Keratinocyte (primary cell): ENCODE data around the gene ACOXL. TPM values are rescaled to one million over a fixed set of nuclear protein-coding genes. Genes with fewer than 3 reads are reported as not detected.

Experiments
- DNase-seq: peaks from one replicate; pipeline ENCODE4 v3.0.0-alpha.2; 2011; ENCODE audit warnings: low read depth, missing footprints, low spot score
- FAIRE-seq: peaks from 2 replicates; lab custom pipeline; 2011; peaks lifted over from hg19 to GRCh38; lab: Jason Lieb, UNC
- H2AFZ ChIP-seq: 2 replicates; pipeline ENCODE4 v1.6.0; 2012; ENCODE audit warnings: low read length, control low read depth, inconsistent platforms; ENCODE audit not compliant: control insufficient read depth
- H3K27ac ChIP-seq: 2 replicates; pipeline ENCODE4 v1.5.1; 2011; ENCODE audit warnings: low read length; ENCODE audit not compliant: control insufficient read depth, insufficient read depth
- H3K27me3 ChIP-seq: 3 replicates; pipeline ENCODE4 v1.6.0; 2011; ENCODE audit warnings: low read length; ENCODE audit not compliant: control insufficient read depth, insufficient read depth; ENCODE audit errors: extremely low read depth
- H3K36me3 ChIP-seq, 2 experiments: 2 replicates in 1 of 2; 3 replicates in 1 of 2; pipeline ENCODE4 v1.5.1; 2011; ENCODE audit warnings: low read length in 2 of 2, mild to moderate bottlenecking in 1 of 2; ENCODE audit not compliant: control insufficient read depth in 2 of 2, insufficient read depth in 2 of 2; ENCODE audit errors: extremely low read depth in 1 of 2
- H3K4me1 ChIP-seq: 3 replicates; pipeline ENCODE4 v1.5.1; 2011; ENCODE audit warnings: low read length; ENCODE audit not compliant: control insufficient read depth, insufficient read depth; ENCODE audit errors: extremely low read depth
- H3K4me2 ChIP-seq: 3 replicates; pipeline ENCODE4 v1.6.0; 2011; ENCODE audit warnings: low read depth, low read length; ENCODE audit not compliant: control insufficient read depth, insufficient read depth; ENCODE audit errors: extremely low read depth
- H3K4me3 ChIP-seq, 3 experiments: fragments of 200-600 bp in 1 of 3; sonication (generic) in 1 of 3; 2 replicates in 2 of 3; 3 replicates in 1 of 3; pipeline ENCODE4 v1.5.1; 2011 to 2016; ENCODE audit warnings: low read length in 3 of 3, mild to moderate bottlenecking in 3 of 3, control low read depth in 2 of 3, inconsistent platforms in 1 of 3, low read depth in 1 of 3, mixed read lengths in 1 of 3, mixed run types in 1 of 3, moderate library complexity in 1 of 3; ENCODE audit not compliant: control insufficient read depth in 2 of 3, insufficient read depth in 2 of 3; ENCODE audit errors: extremely low read depth in 1 of 3
- H3K79me2 ChIP-seq: 2 replicates; pipeline ENCODE4 v1.6.0; 2012; ENCODE audit warnings: low read length; ENCODE audit not compliant: control insufficient read depth, insufficient read depth
- H3K9ac ChIP-seq: 3 replicates; pipeline ENCODE4 v1.6.0; 2011; ENCODE audit warnings: low read length; ENCODE audit not compliant: control insufficient read depth, insufficient read depth; ENCODE audit errors: extremely low read depth
- H3K9me1 ChIP-seq: 3 replicates; pipeline ENCODE4 v1.6.0; 2011; ENCODE audit warnings: low read length; ENCODE audit not compliant: control insufficient read depth, insufficient read depth; ENCODE audit errors: extremely low read depth
- H3K9me3 ChIP-seq: 2 replicates; pipeline ENCODE4 v1.5.1; 2012; ENCODE audit warnings: low read depth, low read length; ENCODE audit not compliant: control insufficient read depth
- H4K20me1 ChIP-seq: 3 replicates; pipeline ENCODE4 v1.6.0; 2011; ENCODE audit warnings: low read length; ENCODE audit not compliant: control insufficient read depth, insufficient read depth; ENCODE audit errors: extremely low read depth
- CTCF ChIP-seq, 3 experiments: IDR thresholded peaks in 1 of 3; conservative IDR thresholded peaks in 1 of 3; optimal IDR thresholded peaks in 1 of 3; 2 replicates in 2 of 3; 3 replicates in 1 of 3; pipeline versions ENCODE3 to v1.5.1; 2011; ENCODE audit warnings: low read length in 3 of 3, mild to moderate bottlenecking in 3 of 3, moderate library complexity in 2 of 3, control low read depth in 1 of 3, inconsistent platforms in 1 of 3; ENCODE audit not compliant: insufficient read depth in 2 of 3; ENCODE audit errors: extremely low read depth in 1 of 3
- EZH2 ChIP-seq: IDR thresholded peaks from one replicate; pipeline ENCODE4 v1.6.1; 2012; ENCODE audit warnings: inconsistent platforms, mild to moderate bottlenecking, low read length, moderate library complexity
- dilution Hi-C: fragments of 300-500 bp; cut with MboI; formaldehyde crosslinking; loops from one replicate; pipeline ENCODE4 v1.7.0; 2020; ENCODE audit warnings: low sequenced_read_pairs; ENCODE audit not compliant: extremely low pct_ligation_motif_present
- polyA plus RNA-seq, 5 experiments: library from polyadenylated mRNA; depleted of rRNA in 3 of 5; stranded (reverse) in 3 of 5; stranded (forward) in 1 of 5; unstranded in 1 of 5; fragments of >200 nt; gene quantifications; 1 replicate in 1 of 5; 2 replicates in 3 of 5; 3 replicates in 1 of 5; pipeline versions ENCODE4 v1.2.1 to v1.2.3, GENCODE V29; 2011 to 2012; ENCODE audit warnings: missing spikeins in 2 of 5, low read depth in 1 of 5, low replicate concordance in 1 of 5

The ACOXL gene
- polyA plus RNA-seq, 1 donor (not counting 4 experiments of a cell fraction or from before 2014, with no cell fraction given) = 0.04 TPM

- Histone ChIP-seq H3K4me3 (no peak overlapping the region), H3K27me3 (peaks cover 16% of the 10 kb centered on the region), H2AFZ (no peak overlapping the region), H3K4me1 (no peaks in the 10 kb centered on the region), H4K20me1 (no peaks in the 10 kb centered on the region), H3K36me3 (no peaks in the 10 kb centered on the region), H3K9ac (no peak overlapping the region), H3K27ac (no peak overlapping the region), H3K9me1 (no peaks in the 10 kb centered on the region), H3K9me3 (no peaks in the 10 kb centered on the region), H3K4me2 (no peak overlapping the region), H3K79me2 (no peaks in the 10 kb centered on the region)
- dilution Hi-C loops = no loop called here
- FAIRE-seq = no peak
- no peak for TF ChIP-seq CTCF (optimal IDR thresholded peaks at IDR 0.05 in 1 of 3, IDR thresholded peaks at IDR 0.05 in 1 of 3, conservative IDR thresholded peaks at IDR 0.05 in 1 of 3; ENCODE audit: extremely low read depth in 1 of 3, insufficient read depth in 2 of 3, low read length in 3 of 3)
- TF ChIP-seq EZH2 = no peak
- no peak for DNase-seq
These were observed 132.8 kb downstream of the ACOXL start for GRCh38 chr2:110865188-110865587.

GRCh38 chr2:110866045-110866444 is 133.7 kb downstream of the ACOXL start:
- Histone ChIP-seq H3K9ac (no peak overlapping the region), H2AFZ (no peak overlapping the region), H4K20me1 (no peaks in the 10 kb centered on the region), H3K27ac (no peak overlapping the region), H3K9me1 (no peaks in the 10 kb centered on the region), H3K79me2 (no peaks in the 10 kb centered on the region), H3K4me3 (no peak overlapping the region), H3K4me1 (no peaks in the 10 kb centered on the region), H3K36me3 (no peaks in the 10 kb centered on the region), H3K9me3 (no peaks in the 10 kb centered on the region), H3K27me3 (peaks cover 21% of the 10 kb centered on the region), H3K4me2 (no peak overlapping the region)
- DNase-seq (no peak), FAIRE-seq (no peak)
- no peak for TF ChIP-seq EZH2
- no peak for TF ChIP-seq CTCF (optimal IDR thresholded peaks at IDR 0.05 in 1 of 3, IDR thresholded peaks at IDR 0.05 in 1 of 3, conservative IDR thresholded peaks at IDR 0.05 in 1 of 3; ENCODE audit: extremely low read depth in 1 of 3, insufficient read depth in 2 of 3, low read length in 3 of 3)
- dilution Hi-C loops = no loop called here
